Measurements from ENCODE around the gene CHD3. TPM values are rescaled to one million over a fixed set of nuclear protein-coding genes. Genes with fewer than 3 reads are reported as not detected.

The CHD3 gene
- total and polyA plus RNA-seq, 2 of the 13 experiments (the other 11 are each of a cell fraction or from before 2014, with no cell fraction given), result 2.7 to 3.7 TPM

DNA sequence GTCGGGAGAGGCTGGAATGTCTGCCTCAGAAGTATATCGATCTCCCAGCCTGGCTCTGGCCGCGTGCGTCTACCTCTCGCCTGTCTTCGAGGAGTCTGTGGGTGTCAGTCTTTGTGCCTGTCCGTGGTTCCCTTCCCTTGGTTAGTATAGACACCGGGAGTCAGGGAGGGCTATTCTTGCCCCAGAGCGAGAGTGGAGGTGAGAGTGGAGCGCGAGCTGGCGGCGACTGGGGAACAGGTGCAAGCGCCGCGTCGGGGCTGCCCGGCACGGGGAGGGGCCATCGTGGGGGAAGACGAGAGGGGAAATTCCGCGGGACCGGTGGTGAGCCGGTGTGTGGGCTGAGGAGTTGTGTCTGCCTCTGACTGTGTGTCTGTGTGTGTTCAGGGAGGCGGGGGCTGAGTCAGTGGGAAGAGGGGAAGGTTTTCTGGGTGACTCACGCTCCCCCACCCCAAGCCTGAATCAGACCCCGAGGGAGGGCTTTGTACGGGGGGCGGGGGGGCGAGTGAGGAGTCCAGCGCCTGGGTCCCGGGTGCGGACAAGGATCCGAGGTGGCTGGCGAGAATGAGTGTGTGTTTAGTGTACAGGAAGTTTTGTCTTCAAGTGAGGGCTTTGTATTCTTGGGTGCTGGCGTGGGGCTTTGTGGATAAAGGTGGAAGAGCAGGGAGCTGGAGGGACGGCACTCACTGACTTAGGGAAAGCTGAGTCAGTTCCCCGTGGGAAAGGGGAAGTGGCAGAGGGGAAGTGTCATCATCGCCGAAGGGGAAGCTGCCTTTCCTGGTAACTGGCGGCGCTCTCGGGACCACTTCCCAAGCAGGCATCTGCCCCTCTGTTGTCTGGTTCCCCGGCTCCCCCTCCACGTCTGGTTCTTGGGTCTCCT, 46.0 kb upstream of the CHD3 start (continued):
- TF ChIP-seq ZNF710 (CRISPR knock-in tag; IDR thresholded peaks at IDR 0.05; ENCODE audit: borderline replicate concordance), result no peak
- no peak for TF ChIP-seq ZNF20 (CRISPR knock-in tag; IDR thresholded peaks at IDR 0.05)
- TF ChIP-seq ZNF660 (CRISPR knock-in tag; IDR thresholded peaks at IDR 0.05; ENCODE audit: borderline replicate concordance, low read depth), result no peak
- TF ChIP-seq ZNF263 (CRISPR knock-in tag; IDR thresholded peaks at IDR 0.05), result no peak
- TF ChIP-seq FUBP1 (CRISPR knock-in tag; IDR thresholded peaks at IDR 0.05; ENCODE audit: borderline replicate concordance), result no peak
- TF ChIP-seq TERF1 (CRISPR knock-in tag; IDR thresholded peaks at IDR 0.05), result no peak
- no peak for TF ChIP-seq ZKSCAN8 (CRISPR knock-in tag; IDR thresholded peaks at IDR 0.05; ENCODE audit: borderline replicate concordance)
- TF ChIP-seq SAFB2 (CRISPR knock-in tag; IDR thresholded peaks at IDR 0.05; ENCODE audit: borderline replicate concordance, low read depth), result 0 out of 2 replicates have a peak, but pooled peaks have one; percentile 52
- TF ChIP-seq TARDBP (CRISPR knock-in tag; IDR thresholded peaks at IDR 0.05), result 0 out of 2 replicates have a peak, but pooled peaks have one; percentile 12
- TF ChIP-seq KMT2B (CRISPR knock-in tag; IDR thresholded peaks at IDR 0.05), result no peak
- no peak for TF ChIP-seq ZNF124 (CRISPR knock-in tag; IDR thresholded peaks at IDR 0.05)
- TF ChIP-seq ZNF879 (CRISPR knock-in tag; IDR thresholded peaks at IDR 0.05), result no peak
- 0 out of 2 replicates have a peak, but pooled peaks have one; percentile 9 for TF ChIP-seq MED1 (CRISPR knock-in tag; IDR thresholded peaks at IDR 0.05)
- TF ChIP-seq ARID2 (CRISPR knock-in tag; IDR thresholded peaks at IDR 0.05; ENCODE audit: borderline replicate concordance), result no peak
- no peak for TF ChIP-seq ZNF605 (CRISPR knock-in tag; IDR thresholded peaks at IDR 0.05)
- no peak for TF ChIP-seq ATRX (CRISPR knock-in tag; IDR thresholded peaks at IDR 0.05; ENCODE audit: borderline replicate concordance)
- TF ChIP-seq, protein P1, sequence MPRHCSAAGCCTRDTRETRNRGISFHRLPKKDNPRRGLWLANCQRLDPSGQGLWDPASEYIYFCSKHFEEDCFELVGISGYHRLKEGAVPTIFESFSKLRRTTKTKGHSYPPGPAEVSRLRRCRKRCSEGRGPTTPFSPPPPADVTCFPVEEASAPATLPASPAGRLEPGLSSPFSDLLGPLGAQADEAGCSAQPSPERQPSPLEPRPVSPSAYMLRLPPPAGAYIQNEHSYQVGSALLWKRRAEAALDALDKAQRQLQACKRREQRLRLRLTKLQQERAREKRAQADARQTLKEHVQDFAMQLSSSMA (CRISPR knock-in tag; IDR thresholded peaks at IDR 0.05), result no peak
- no peak for TF ChIP-seq RXRA (CRISPR knock-in tag; IDR thresholded peaks at IDR 0.05)
- no peak for TF ChIP-seq ZNF484 (CRISPR knock-in tag; IDR thresholded peaks at IDR 0.05; ENCODE audit: borderline replicate concordance, low read depth)
- no peak; the same call in 1 of the 2 replicates for TF ChIP-seq SP4 (CRISPR knock-in tag; IDR thresholded peaks at IDR 0.05)
- TF ChIP-seq NR2F1 (CRISPR knock-in tag; IDR thresholded peaks at IDR 0.05), result no peak
